MV-4-11 (cell line): Measurements from ENCODE around the gene SPDYE3.
"Not testable (repeated sequence)": the region's sequence is repeated elsewhere in the genome, so short reads cannot be mapped to it uniquely, and the experiment has no call there.

ENCODE experiments used
- DNase-seq: peaks from one replicate; lab custom pipeline; 2025; lab: John Stamatoyannopoulos, UW

The SPDYE3 gene

DNA sequence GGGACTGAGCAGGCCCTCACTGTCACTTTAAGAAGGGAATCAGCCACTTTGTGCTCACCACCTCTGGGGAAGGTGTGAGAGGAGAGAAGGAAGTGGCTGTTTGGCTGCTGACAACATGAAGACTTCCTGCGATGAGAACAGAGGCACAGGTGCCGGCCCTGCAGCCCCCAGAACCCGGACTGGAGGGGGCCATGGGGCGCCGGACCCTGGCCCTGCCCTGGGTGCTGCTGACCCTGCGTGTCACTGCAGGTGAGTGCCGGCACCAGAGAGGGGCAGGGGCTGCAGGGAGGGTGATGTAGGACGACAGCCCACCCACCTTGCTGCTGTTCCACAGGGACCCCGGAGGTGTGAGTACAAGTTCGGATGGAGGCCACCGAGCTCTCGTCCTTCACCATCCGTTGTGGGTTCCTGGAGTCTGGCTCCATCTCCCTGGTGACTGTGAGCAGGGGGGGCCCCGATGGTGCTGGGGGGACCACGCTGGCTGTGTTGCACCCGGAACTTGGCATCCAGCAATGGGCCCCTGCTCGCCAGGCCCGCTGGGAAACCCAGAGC lies 44.8 kb downstream of the SPDYE3 start:
- not testable (repeated sequence) for DNase-seq

DNA sequence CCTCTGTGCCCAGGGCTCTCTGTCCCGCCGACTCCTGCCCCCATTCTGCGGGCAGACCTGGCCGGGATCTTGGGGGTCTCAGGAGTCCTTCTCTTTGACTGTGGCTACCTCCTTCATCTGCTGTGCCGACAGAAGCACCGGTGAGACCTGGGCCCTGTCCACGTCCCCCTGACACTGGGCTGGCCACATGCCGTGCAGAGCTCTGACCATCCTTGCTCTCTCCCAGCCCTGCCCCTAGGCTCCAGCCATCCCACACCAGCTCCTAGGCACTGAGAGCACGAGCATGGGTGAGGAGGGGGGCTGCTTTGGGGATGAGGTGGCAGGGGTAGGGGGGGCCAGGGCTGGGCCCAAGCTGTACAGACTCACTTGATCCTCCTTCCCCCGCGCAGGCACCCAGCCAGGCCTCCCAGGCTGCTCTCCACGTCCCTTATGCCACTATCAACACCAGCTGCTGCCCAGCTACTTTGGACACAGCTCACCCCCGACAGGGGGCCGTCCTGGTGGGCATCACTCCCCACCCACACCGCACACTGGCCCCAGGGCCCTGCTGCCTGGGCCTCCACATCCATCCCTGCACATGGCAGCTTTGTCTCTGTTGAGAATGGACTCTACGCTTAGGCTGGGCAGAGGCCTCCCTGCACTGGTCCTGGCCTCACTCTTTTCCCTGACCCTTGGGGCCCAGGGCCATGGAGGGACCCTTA lies 45.6 kb downstream of the SPDYE3 start:
- DNase-seq = no peak

DNA sequence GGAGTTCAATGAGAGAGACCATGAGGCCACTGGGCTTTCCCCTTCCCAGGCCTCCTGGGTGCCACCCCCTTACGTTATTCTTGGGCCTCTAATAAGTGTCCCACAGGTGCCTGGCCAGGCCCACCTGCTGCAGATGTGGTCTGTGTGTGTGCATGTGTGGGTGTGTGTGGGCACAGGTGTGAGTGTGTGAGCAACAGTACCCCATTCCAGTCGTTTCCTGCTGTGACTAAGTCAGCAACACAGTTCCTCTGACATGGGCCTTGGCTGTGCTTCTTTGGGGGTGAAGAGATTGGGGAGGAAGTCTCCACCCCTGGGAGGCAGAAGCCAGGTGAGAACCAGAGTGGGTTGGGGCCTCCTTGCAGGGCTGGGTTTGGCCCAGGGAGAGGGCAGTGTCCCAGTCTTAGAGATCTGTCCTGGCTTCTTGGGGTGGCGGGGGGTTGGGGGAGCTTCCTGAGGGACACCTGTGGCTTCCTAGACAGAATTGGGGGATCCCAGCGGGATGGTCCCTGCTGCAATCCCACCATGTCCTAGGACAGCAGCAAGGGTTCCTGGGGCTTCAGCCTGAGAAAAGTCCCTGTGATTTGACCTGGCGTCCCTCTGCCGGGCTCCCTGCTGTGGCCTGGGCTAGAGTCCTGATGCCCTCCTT lies 46.3 kb downstream of the SPDYE3 start:
- no peak for DNase-seq

DNA sequence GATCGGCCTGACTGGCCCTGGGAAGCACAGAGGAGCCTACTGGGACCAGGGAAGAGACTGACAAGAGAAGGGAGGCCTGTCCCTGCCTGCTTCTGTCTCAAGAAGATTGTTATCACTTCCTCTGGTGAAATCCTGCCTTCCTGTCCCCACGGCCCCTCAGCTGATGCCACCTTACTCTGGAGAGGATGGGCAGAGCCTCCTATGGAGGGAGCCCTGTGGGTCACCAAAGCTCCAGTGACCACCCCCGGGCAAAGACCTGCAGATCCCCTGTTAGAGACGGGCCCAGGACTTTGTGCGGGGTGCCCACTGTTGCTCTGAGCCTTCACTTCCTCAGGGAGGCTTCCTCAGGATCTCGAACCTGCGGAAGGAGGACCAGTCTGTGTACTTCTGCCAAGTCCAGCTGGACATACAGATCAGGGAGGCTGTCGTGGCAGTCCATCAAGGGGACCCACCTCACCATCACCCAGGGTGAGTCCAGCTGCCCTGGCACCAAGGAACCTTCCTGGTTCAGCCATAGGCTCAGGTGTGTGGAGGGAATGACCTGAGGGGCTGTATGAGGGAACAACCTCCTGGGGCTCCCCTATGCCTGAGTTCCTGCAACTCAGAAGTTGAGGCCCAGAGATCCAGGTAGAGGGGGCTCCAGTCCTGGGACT lies 49.0 kb downstream of the SPDYE3 start:
- no peak for DNase-seq

DNA sequence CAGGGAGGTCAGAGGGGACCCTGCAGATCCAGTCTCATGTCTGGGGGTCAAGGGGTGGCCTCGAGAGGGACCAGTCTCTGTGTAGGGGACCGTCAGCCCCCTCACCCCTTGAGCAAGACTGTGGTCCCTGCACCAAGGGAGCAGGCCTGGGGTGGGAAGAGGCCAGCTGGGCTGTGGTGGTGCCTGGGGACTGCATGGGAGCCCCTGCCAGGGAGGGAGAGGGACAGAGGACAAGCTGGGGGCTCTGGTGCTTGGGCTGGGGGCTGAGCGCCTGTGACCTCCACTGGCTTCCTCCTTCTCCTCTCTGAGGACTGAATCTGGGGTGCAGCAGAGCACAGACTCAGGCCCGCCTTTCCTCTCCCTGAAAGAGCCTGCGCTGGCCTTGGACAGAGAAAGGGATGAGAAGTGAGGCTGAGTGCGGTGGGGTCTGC lies 49.6 kb downstream of the SPDYE3 start:
- no peak for DNase-seq

DNA sequence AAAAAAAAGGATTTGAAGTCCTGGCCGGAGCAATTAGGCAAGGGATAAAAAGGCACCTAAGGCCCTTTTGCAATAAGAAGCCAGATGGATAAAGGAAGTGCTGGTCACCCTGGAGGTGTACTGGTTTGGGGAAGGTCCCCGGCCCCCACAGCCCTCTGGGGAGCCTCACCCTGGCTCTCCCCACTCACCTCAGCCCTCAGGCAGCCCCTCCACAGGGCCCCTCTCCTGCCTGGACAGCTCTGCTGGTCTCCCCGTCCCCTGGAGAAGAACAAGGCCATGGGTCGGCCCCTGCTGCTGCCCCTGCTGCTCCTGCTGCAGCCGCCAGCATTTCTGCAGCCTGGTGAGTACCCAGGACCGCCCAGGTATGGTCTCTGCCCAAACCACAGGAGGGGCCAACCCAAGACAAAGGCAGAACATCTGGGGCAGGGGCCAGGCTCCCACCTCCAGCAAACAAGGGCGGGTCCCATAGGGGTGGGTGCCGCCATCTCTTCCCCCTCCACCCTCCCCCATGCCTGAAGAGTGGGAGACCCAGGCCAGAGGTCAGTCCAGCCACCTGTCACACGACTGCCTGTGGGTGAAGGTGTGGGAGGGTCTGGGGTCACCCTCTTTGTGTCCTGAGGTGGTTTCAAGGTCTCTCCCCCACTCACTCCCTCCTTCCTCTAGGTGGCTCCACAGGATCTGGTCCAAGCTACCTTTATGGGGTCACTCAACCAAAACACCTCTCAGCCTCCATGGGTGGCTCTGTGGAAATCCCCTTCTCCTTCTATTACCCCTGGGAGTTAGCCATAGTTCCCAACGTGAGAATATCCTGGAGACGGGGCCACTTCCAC lies 50.7 kb downstream of the SPDYE3 start, which contains the start of gene PILRB:
Gene PILRB, plus strand, starts transcription at position 91 of the 830 bp plus-strand sequence. Its CDS starts 186 bp downstream, at position 277.
- no peak for DNase-seq

DNA sequence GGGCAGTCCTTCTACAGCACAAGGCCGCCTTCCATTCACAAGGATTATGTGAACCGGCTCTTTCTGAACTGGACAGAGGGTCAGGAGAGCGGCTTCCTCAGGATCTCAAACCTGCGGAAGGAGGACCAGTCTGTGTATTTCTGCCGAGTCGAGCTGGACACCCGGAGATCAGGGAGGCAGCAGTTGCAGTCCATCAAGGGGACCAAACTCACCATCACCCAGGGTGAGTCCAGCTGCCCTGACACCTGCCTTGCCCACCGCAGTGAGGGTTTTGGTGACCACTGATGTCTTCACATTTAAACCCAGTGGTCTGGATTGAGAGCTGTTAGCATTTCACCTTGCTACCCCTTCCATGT lies 51.3 kb downstream of the SPDYE3 start:
- DNase-seq = no peak

DNA sequence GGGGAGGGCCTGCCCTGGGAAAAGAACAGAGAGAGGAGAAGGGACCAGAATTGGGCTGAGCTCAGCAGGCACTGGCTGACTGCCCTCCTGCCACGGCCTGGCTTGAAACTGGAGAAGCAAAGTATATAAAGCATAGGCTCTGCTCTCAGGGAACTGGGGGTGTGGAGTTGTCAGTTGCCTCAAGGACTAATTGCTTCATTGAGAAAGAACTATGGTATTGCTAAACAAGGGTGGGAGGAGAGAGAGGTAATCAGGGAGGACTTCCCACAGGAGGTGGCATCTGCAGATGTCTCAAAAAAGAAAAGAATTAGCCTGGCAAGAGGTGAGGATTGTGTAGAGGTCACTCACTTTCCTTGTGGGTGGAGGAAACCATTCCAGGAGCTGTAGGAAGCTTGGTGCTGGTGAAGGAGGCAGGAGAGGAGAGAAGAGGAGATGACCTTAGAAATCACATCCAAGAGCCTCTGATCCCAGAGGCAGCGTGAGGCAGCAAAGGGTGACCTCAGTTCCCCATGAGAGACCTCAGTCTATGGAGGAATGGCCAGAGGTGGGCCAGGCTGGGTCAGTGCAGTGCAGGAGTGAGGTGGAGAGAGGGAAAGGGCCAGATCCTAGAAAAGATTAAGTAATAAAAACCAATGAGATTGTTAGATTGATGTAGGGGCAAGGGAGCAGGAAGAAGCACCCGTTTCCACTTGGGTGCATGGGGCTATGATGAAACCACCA lies 52.8 kb downstream of the SPDYE3 start:
- DNase-seq = peak; percentile 41

DNA sequence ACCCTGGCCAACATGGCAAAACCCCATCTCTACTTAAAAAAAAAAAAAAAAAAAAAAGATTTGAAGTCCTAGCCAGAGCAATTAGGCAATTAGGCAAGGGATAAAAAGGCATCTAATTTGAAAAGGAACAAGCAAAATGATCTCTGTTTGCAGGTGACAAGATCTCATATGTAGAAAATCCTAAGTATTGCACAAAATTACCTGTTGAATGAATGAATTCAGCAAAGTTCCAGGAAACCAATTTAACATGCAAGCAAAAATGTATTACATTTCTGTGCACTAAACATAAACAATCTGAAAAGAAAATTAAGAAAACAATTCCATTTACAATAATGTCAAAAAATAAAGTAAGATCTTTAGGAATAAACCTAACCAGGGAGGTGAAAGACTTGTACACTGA lies 55.6 kb downstream of the SPDYE3 start:
- no peak for DNase-seq

DNA sequence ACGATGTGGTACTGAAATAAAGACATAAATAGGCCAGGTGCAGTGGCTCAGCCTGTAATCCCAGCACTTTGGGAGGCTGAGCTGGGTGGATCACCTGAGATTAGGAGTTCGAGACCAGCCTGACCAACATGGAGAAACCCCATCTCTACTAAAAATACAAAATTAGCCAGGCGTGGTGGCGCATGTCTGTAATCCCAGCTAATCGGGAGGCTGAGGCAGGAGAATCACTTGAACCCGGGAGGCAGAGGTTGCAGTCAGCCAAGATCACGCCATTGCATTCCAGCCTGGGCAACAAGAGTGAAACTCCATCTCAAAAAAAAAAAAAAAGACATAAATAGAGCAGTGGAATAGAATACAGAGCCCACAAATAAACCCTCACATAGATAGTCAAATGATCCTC lies 56.3 kb downstream of the SPDYE3 start:
- not testable (repeated sequence) for DNase-seq

DNA sequence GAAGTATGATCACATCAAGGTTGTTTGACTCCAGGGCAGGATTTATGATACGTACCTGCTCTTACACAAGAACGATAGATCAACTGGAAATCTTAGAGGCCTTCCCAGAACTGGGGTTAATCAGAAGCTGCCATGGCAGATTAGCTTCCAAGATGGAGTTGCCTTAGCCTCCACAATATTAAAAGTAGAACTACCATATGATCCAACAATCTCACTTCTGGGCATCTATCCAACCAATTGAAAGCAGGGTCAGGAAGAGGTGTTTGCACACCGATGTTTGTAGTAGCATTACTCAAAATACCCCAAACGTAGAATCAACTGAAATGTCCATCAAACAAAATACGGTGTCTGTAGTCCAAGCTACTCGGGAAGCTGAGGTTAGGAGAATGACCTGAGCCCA lies 57.0 kb downstream of the SPDYE3 start:
- no peak for DNase-seq

DNA sequence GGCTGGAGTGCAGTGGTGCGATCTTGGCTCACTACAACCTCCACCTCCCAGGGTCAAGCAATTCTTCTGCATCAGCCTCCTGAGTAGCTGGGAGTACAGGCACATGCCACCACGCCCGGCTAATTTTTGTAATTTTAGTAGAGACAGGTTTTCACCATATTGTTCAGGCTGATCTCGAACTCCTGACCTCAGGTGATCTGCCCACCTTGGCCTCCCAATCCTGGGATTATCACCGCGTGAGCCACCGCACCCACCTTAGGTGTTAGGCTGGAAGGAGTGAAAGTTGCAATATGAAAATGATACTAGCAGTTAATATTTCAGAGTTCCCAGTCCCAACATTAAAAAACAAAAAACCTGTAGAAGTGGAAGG lies 58.5 kb downstream of the SPDYE3 start:
- DNase-seq = not testable (repeated sequence)

DNA sequence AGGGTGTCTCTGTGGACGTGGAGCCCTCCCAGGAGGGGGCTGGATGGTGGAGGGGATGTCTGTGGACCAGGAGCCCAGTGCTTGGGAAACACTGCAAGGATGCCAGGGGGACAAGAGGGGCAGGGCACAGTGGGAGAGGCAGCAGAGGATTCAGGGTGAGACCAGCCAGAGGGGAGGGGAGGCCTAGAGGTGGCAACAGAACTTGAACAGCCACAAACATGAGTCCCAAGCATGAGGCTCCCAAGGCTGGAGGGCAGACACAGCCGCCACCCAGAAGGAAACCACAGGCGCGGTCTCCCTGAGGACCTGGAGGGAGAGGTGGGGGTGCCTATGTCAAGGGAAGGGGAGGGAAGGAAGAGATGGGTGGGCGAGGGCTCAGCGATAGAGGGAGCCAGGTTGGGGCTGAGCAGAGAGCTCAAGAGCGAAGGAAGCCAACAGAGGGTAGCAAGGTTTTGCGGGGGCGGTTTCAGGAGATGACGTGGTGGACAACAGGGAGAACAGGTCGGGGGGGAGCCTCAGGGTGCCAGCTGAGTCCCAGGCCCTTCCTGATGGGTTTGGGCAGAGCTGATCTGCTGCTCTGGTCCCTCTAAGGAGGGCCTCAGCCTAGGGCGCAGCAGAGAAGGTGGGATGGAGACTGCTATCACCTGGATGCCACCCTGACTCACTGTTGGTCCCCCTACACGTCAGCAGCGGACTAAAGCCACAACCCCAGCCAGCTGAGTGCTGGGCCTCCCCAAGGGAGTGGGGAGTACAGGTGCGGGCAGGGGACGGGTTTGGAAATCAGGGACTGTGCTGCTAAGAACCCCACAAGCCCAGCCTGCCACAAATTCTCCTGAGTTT lies 59.1 kb downstream of the SPDYE3 start:
- no peak for DNase-seq

DNA sequence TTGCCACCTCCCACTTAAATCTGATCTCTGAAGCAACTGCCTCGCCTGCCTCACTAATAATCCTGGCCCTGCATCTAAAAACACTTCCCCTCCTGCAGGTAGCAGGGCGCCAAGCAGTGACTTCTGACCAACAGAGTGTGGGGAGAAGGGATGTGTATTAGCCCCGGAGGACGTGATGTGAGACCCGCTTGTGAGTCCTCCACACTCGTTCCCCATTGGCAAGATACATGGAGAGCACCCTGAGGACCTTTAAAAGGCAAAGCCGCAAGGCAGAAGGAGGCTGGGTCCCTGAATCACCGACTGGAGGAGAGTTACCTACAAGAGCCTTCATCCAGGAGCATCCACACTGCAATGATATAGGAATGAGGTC lies 59.7 kb downstream of the SPDYE3 start:
- no peak for DNase-seq

DNA sequence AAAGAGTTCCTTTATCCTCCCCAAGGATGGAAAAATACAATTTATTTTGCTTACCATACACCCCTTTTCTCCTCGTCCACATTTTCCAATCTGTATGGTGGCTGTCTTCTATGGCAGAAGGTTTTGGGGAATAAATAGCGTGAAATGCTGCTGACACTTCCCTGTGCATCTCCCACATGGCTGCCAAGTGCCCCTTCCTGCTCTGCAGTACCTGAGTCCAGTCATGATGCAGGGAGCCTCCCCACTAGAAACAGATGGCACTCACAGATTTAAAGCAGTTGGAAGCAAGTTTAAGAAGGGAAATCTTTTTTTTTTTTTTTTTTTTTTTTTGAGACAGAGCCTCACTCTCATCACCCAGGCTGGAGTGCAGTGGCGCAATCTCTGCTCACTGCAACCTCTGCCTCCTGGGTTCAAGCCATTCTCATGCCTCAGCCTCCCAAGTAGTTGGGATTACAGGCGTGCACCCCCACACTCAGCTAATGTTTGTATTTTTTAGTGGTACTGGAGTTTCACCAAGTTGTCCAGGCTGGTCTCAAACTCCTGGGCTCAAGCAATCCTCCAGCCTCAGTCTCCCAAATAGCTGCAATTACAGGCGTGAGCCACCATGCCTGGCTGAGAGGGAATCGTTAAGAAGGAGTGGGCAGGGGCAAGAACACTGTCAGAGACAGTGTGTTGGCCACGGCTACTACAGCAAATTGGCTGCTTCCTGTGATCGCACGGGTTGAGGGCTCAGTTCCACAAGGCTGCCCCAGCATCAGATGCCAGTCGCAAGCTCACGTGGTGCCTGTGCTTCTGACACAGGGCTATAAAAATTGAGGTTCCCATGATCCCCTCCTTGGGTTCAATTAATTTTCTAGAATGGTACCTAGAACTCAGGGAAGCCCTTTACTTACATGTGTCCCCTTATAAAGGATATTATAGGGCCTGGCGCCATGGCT lies 60.4 kb downstream of the SPDYE3 start:
- DNase-seq = no peak

DNA sequence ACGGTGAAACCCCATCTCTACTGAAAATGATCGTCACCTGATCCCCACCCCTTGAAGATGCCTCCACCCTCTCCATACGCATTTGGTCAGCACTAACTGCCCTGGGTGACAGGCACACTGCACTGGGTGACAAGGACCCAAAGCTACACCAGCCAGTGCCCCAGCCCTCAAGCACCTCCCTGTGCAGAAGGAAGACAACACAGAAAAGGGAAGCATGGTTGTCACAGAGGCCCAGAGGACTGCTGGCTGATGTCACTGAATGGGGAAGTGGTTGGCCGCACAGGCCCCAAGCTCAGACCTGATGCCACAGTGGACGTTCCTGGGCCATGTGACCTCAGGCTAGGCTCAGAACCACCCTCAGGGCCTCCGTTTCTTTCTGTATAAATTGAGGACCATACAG lies 61.6 kb downstream of the SPDYE3 start:
- DNase-seq = peak; percentile 99

DNA sequence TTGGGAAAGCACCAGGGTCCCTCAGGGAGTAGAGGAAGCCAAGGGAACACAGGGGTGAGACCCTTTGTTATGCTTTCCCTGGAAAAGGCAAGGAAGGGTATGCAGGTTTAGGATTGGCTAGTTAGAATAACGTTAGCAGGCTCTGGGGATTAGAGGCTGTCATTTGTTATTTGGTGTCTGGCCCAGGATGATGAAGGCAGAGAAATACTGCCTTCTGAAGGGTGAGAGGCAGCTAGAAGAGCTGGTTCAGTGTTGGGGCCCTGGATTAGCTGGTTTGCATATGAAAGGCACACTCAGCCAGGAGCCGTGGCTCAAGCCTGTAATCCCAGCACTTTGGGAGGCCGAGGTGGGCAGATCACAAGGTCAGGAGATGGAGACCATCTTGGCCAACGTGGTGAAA lies 62.8 kb downstream of the SPDYE3 start:
- no peak for DNase-seq

DNA sequence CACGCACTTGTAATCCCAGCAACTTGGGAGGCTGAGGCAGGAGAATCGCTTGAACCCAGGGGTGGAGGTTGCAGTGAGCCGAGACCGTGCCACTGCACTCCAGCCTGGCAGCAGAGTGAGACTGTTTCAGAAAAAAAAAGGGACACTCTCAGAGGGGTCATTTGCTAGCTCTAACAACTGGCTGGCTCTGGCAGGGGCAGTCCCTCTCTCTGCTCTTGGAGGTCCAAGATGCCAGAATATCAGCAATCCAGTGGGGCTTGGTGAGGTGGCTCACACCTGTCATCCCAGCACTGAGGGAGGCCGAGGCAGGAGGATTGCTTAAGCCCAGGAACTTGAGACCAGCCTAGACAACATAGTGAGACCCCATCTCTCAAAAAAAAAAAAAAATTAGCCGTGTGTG lies 63.2 kb downstream of the SPDYE3 start:
- DNase-seq = no peak

DNA sequence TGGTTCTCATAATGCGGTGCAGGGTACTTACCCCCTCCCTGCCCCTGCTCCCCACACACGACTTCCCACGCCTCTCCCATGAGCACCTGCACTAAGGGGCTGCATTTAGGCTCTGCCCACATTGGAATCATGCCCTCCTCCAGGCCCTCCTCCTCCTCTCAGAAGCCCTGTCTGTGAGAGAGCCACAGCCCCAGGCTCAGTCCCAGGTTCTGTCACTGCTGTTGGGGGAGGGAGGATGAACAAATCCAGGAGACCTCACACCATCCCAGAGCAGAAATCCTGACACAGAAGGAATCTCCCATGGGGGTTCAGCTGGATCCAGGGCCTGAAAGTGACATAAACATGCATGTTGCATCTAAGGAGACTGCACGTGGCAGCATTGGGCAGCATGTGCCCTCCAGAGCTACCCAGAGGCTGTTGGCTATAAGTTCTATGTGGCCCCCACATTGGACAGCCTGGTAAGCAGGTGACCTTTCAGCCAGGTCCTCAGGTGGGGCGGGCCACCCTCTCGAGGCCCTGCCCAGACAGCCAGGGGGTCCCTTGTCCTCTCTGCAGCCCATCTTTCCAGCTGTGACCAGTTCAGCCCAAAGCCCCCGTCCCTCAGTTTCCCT lies 64.2 kb downstream of the SPDYE3 start:
- no peak for DNase-seq
